Measurements from ENCODE around the gene SMCO1.

DNA sequence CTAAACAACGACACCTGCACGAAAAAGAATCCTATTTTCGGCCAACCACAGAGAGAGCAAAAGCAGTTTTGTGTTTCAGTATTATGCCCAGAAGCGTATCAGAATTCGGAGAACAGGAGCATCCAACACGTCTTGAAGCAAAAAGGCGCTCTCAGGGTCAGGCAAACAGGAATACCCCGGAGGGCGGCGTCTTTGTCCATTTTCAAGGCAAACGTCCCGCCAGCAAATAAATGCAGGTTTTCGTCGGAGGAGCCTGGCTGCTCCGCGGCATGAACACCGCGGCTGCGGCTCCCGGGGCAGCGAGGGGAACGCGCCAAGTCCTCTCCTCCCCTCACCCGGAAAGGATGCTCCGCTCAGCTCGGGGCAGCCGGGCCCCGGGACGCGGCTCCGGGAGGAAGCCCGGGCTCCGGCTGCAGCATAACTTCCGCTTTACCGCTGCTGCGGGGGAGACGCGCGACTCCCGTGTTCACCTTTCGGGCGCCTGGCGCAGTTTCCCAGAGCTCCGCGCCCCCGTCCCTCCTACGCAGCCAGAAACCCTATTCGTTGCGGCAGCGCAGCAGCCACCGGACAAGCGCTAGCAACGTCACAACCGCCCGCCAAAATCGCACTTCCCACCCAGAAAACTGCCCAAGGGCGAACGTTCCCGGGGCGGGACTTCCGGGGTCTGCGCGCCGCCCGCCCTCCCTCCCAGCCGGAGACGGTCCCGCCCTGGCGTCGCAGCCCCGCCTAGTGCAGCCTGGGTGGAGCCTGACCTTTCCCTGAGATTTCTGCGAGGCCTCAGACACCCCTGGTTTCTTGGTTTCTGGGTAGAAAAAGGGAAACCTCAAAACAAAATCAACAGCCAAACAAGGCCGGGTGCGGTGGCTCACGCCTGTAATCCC lies 11.7 kb downstream of the SMCO1 start, which contains the start of gene RNF168:
- TF ChIP-seq EZH2 (IDR thresholded peaks at IDR 0.05) = no peak
- peak; percentile 94 for TF ChIP-seq POLR2AphosphoS5 (IDR thresholded peaks at IDR 0.05; ENCODE audit: borderline replicate concordance, low read depth, low read length)
- peak; percentile 41 for TF ChIP-seq FOXP2 (optimal IDR thresholded peaks at IDR 0.05; ENCODE audit: control extremely low read depth, extremely low read length, insufficient read depth)
